Left renal cortex interstitium (tissue), 4 donors: Measurements from ENCODE around the gene MARK1. TPM values are rescaled to one million over a fixed set of nuclear protein-coding genes. Genes with fewer than 3 reads are reported as not detected.
A peak's percentile ranks its signal among the peaks of the same experiment; 100 is the strongest.

Source experiments
- DNase-seq, 4 donors: peaks; one replicate each; pipeline ENCODE4 v3.0.0-alpha.2; 2013; ENCODE audit warnings: low read depth in 4 of 4, low spot score in 2 of 4, missing footprints in 1 of 4
- polyA plus RNA-seq, 4 donors: library from polyadenylated mRNA; unstranded; fragments of 120-200 nt; gene quantifications; one replicate each; pipeline ENCODE4 v1.2.1, GENCODE V29; 2013; ENCODE audit not compliant: insufficient read length in 4 of 4

The MARK1 gene
- polyA plus RNA-seq = 10 to 100 TPM in 2 of 4 donors, 1 to 10 TPM in 2; 9.4 to 10.3 (median 10.0) TPM

DNA sequence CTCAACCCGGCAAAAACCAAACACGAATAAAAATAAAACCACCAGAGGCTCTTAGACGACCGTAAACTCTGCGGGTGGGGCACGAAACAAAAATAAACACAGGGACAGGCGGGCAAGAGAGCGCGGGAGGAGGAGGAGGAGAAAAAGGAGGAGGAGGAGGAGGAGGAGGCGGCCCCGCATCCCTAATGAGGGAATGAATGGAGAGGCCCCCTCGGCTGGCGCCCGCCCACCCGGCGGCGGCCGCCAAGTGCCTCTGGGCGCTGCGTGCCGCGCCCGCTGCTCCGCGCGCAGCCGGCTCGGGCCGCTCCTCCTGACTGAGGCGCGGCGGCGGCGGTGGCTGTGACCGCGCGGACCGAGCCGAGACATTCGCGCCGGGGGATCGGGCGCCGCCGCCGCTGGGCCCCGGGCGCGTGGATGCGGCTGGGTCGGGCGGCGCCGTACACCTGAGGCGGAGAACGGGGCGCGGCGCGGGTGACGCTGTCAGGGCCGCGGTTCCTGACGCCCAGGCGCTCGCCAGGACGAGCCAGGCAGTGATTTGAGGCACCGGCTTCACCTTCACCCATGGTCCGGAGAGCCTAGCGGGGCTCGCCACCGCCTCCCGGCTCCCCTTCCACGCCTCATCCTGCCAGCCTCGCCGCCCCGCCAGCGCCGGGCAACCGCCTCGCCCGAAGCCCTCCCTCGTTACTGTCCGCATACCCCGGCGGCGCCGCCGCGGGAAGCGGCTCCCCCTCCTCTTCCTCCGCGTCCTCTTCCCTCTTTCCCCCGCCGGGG lies at the start of gene MARK1:
Gene MARK1, plus strand, starts transcription at position 229 of the 771 bp plus-strand sequence. CDS start 687 bp downstream, outside the sequence.
- DNase-seq = peak in 2 of 4 donors; percentile 13 to 40

DNA sequence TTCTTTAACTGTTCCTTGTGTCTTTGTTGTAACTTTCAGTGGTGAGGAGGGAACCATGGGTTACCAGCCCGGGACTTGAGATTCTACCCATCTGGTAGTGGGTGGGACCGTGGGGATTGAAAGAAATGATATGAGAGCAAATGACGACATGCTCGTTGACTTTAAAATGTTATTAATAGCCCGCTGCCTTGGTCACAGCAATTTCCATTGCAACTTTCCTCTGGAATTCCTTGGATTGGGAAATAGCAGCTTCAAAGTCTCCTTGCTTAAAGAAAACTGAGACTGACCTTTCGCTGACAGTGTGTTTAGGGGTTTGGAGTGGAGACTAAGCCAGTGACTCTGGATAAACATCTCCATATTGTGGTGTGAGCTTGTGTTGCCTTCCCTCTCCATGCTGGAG lies 44.2 kb upstream of the MARK1 start:
- DNase-seq = no peak

DNA sequence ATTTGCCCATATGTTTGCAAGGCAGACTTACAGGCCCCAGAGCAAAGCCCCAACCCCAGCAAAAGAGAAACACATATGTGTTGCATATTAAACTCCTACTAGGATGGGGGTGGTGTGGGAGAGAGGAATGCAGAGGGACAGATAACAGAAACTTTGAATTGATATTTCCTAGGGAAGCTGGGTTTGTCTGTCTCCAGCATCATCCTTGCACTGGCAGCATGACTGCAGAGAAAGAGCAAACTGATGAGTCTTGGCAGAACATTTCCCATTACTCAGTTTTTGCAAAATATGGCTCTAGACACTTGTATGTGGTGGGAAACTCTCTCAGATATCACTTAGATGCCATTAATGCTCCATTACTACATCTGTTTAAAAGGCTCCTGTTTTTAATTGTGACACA lies 43.8 kb upstream of the MARK1 start:
- no peak for DNase-seq

DNA sequence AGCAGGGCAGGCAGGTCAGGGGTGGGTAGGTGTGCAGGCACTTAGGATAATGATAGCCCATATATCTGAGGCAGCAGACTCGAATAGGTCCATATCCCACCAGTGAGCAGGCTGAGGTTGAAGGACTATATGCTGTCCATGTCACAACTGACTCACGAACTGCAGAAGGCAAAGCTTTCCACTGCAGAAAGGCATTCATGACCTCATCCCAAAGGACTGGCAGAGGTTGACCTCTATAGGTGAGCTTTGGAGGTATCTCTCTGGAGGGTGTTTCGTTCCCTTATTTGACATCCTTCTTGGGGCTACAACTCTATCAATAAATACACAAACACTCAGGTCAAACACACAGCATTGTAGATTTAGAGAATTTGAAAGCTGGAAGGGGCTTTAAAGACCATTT lies 42.8 kb upstream of the MARK1 start:
- DNase-seq = no peak

DNA sequence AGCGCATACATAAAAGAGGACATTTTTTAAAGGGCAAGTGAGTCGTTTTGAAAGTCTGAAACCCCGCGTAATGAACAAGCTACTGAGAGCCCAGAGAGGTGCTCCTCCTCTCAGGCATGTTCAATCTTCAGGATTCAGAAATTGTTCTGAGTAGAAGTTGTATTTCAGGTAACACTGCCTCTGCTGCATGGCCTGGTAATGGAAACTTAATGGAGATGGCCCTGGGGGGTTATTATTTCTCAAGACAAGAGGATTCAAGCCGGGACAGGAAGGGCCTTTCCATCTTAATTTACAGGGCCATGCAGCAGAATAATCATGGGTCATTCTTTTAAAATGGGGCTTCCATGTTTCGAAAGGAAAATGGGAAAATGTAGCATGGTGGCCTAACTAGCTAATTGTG lies 42.1 kb upstream of the MARK1 start:
- DNase-seq = no peak

DNA sequence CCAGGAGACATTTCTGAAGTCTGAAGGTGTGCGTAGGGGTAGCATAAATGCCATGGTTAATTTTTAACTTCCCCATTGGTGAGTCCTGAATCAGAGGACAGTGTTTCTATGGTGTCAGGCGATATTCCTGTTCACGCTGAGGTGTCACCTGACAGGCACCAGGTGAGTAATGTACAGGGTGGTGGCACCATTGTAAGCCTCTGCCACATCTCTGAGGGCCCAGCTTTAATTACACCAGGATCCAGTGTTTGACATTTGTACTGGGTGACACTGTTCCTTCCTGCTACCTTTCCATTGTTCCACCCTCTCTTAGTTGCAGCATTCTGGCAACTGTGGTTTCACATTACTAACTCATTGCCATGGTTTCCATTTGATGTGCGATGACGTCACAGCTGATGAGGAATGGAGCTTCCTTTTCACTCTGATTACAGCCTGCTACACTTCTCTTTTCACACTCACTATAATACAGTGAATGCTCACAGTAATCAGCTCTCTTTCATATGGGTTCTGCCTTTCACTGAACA lies 40.6 kb upstream of the MARK1 start:
- peak; percentile 32 to 52 (median 42) for DNase-seq

DNA sequence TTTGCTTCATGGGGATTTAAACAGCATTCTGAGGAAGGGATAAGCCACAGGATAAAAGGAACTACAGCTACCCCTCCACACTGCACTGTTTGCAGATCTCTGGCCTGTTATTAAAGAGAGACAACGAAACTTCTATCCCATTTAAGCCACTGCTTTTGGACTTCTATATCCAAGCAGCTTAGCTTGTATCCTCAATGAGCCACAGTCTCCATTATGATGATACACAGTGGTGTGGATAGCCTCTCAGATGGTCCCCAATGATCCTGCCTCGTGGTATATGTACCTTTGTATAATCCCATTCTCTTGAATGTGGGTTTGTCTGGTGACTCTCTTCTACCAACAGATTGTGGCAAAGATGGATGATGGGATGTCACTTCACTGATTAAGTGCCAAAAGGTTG lies 36.0 kb upstream of the MARK1 start:
- no peak for DNase-seq

DNA sequence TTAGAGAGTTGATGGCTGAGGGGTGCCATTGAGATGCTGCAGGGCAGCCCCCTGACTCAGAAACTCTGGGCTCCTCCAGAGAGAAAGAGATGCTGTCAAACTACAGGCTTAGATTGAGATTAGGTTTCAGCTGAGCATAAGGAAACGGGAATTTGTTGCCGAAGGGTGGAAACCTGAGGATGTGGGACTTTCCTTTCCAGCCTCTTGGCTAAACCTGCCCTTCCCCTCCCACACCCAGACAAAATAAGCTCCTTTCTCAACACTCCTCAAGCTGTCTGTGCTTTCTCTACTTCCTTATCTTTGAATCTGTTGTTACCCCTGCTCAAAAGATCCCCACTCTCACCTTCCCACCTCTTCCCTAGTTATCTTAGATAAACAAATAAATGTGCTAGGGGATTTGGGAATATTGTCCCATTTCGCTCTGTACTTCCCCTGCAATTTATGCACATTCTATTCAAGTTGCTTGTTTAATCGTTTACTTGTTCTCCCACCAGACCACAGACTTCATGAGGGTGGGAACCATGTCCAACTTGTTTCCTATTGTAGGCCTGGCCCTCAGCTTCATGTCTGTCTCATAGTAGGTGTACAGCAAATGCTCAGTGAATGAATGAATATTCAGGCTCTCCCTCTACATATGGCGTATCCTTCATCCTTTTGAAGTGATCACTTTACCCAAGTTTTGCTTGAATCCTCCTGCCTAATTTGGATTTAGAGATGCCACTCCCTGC lies 30.6 kb upstream of the MARK1 start:
- no peak for DNase-seq

DNA sequence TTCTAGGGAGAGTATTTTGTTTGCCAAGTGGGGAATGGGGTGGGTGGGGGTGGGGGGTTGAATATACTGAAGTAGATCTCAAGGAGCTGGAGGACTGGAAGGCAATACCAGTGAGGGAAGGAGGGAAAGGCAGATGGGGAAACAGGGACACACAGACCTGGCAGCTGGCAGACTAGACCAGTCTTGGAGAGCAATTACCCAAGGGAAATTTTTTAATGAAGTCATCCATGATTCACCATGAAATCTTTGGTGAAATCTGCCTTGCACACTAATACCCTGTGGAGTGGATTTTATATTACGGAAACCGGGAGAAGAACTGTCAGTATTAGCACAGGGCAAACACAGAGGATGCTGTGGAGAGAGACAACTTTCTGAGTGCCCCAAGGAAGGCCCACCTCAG lies 29.7 kb upstream of the MARK1 start:
- no peak for DNase-seq

DNA sequence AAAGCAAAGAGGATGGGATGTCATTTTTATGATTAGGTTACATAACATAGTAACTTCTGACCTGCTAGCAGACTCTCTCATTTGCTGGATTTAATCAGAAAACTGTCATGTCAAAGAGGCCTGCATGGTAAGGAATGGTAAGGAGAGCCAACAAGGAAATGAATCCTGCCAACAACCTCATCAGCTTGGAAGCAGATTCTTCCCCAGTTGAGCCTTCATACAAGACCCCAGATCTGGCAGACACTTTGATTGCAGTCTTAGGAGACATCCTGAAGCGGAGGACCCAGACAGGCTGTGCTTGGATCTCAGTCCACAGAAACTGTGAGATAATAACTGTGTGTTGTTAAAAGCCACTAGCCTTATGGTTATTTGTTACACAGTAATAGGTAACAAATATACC lies 27.6 kb upstream of the MARK1 start:
- no peak for DNase-seq

DNA sequence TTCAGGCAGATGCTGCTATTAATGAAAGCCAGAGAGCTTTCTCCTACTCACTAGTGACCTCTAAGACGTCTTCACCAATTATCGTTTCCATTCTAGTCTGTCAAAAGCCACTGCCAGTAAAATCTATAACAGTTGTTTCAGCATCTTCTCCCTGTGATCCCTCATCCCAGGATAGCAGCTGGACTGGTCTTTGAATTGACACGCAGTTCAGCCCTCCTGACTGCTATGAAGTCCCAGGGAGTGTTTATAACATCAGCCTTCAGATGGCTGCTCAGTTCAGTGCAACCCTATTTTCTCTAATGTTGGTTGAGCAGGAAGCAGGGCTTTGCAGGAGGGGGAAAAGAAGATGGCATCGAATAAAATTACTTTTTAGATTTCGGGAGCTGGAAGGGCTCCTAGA lies 23.6 kb upstream of the MARK1 start:
- no peak for DNase-seq

DNA sequence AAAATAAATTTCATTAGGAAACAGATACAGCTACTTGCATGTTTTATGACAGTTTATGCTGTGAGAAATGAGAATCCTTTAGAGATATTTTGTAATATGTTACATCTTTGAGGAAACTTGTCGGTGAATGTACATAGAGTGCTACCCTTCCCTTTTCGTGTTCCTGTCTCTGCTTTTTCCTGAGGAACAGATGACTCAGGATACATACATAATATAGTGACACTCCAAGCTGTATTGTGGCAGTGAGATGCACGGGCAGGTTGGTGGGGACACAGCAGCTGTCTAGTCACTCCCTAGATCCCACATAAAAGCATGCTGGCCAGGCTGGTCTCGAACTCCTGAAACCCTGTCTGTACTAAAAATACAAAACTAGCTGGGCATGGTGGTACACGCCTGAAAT lies 20.9 kb upstream of the MARK1 start:
- DNase-seq = no peak

DNA sequence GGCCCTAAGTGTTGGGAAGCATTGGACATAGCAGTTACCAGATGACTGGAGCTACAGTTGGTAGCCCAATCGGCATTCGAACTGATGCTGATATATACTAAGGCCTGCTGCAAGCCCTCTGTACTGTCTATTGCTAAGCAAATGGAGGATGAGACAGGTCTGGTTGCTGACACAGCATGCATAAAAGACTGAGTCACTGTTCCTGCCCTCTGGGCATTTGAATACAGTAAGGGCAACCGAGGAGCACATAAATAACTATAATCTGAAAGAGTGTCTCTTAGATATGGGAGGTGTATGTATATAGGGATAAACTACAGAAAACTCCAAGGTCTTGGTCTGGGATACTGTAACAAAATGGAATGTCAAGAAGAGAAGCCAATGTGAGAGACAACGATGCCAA lies 16.8 kb upstream of the MARK1 start:
- no peak for DNase-seq

DNA sequence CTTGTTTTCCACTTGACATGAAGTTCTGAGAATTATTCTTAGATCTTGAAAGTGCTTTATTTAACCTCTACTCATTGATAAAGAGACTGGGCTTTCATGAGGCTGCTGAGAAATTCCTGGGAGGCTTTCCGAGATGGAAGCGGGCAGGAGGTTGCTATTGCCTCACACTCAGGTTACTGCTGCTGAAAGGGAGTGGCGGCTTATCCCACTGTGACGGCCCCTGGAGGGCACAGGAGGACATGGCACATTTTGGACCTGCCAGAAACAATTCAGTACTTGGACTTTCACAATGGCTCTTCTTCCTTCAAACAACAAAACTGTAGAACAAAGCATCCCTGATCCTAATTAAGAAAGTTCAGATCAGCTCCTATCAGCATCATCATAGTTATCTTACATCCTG lies 16.2 kb upstream of the MARK1 start:
- no peak for DNase-seq

DNA sequence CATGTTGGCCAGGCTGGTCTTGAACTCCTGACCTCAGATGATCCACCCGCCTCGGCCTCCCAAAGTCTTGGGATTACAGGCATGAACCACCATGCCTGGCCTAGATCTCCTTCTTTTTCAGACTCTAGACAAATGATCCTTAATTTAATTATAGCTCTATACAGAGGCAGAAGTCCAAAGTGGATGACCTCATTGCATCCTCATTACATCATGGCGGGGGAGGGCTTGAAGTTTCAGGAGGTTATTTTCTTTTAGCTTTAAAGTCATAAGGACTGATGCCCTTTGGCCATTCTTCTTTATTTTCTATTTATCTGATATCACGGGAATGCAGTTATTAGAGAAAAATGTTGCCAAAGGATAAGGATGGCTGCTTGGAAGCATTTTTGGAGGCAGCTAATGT lies 14.1 kb upstream of the MARK1 start:
- no peak for DNase-seq

DNA sequence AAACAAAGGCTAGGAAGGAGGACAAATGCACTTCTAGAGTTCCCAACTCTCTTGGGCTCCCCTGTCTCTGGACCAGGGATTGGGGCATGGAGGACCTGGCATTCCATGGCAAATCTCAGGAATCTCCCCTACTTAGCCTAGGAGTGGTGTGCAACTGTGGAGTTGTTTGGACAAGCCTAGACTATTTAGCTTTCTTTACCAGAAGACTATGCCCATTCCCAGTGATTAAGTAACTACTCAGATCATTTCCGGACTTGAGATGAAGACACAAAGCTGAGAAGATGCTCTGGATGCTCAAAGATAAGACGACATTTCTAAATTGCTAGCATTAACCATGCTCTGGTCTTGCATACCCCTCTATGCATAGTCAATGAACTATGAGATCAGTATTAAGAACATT lies 13.7 kb upstream of the MARK1 start:
- DNase-seq = no peak

DNA sequence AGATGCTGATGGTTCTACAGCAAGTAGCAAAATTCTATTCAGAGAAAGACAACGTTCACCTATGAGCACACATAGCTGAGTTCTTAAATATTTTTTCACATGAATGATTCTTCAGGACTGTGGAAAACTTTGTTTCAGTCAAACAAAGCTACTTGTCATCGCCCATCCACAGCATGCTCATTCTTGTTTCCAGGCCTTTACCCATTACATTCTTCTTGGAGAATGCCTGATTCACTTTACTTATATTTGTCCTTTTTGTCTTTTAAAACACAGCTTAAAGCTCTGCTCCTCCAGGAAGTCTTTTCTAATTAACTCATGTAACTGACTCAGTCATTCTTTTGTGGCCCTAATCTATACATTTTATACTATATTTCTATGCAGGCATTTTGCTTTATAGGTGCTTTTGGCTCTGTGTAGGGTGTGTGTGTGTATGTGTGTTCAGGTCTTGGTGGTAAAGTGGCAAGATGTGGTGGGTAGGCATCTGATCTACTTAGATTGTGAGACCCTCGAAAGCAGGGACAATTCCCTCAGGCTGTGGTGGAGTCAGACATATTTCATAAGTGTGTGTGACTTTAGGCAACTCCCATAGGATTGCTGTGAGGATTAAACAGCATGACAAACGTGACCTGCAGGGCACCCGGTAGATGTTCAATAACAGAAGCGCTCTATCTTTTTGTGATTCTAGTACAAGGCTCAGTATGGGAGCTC lies 11.8 kb upstream of the MARK1 start:
- no peak for DNase-seq

DNA sequence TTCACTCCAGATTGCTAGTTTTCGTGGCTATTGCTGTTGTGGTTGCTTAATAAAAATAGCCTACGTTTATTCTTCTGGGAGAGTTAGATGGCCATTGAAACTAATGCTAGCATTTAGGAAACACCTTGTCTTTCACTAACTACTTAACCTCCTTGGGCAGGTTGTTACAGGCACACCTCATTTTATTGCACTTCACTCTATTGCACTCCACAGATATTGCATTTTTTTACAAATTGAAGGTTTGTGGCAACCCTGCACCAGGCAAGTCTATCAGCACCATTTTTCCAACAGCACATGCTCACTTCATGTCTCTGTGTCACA lies 11.3 kb upstream of the MARK1 start:
- no peak for DNase-seq

DNA sequence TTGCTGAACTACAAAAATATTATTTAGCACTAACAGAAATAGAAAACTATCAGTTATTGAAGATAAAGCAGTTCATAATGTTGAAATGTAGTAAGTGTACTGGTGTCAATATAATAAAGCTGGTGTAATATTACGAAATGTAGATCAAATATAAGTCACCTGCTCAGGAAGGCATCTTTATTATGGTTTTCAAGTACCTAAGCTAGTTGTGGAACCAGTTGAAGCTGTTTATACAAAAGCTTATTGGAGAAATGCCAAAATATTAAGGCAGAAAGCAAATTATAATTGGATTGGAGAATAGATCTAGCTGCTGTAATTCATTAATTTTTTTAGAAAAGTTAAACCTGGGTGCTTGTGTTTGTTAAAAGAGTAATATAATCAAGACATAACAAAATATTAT lies 6.2 kb upstream of the MARK1 start:
- DNase-seq = peak in 1 of 4 donors; percentile 9

DNA sequence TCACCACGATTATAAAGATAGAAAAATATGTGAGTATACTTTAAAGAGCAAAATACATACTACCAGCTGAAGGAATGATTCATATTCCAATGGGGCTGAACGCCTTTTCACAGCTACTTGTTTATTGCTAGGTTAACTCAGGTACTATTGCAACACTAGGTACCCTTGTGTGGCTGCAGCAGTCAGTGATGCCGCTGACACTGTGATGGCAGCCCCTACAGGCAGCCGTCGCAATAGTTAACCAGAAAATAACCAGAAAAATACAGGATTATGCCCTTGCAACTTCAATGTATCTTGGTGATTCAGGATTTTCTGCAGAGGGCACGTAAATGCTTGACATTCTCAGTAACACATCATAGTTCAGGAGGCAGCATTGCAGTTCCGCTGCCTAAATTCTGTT lies 1.6 kb upstream of the MARK1 start:
- no peak for DNase-seq

DNA sequence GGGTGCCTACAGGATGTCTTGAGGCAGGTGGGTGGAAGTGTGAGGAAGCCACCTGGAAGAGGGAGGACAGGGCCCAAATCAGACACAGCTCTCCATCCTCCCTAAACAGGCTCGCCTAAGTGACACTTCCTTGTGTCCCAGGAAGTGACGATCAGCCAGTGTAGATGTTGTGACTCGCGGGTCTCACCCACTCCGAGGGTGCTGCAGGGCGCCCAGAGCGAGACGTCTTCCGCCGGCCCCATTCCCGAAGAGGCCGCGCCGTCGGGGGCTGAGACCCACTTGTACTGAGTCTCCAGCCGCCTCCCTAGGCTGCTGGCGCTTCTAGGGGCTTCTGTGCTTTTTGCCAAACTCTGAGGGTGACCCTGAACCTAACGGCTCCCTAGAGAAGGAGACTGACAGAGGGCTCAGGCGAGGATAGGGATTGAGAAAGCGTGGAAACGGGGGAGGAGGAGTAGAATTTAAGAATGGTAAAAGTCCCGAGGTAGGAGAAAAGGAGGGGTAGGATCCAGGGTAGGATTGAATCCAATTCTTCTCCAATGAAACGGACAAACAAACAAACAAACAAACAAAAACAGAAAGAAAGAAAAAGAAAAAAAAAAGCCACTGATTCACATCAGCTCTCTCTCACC lies 543 bp upstream of the MARK1 start:
- peak in 3 of 4 donors; percentile 13 to 29 (median 15) for DNase-seq
